MM.1S (cell line): ENCODE measurements around the gene SETD2.
"Not testable (repeated sequence)": the region's sequence is repeated elsewhere in the genome, so short reads cannot be mapped to it uniquely, and the experiment has no call there.

Experiments
- DNase-seq: peaks from one replicate; pipeline ENCODE4 v3.0.0-alpha.2; 2015
- H2AFZ ChIP-seq: fragments of 300-600 bp; sonication (generic); 2 replicates; pipeline ENCODE4 v1.6.0; 2016; ENCODE audit warnings: antibody characterized with exemption, low read length
- H3F3A ChIP-seq: fragments of 300-600 bp; sonication (generic); 2 replicates; pipeline ENCODE4 v1.6.1; 2016; ENCODE audit warnings: mild to moderate bottlenecking, antibody characterized with exemption, low read length, moderate library complexity, mixed read lengths; ENCODE audit not compliant: insufficient read depth
- H3K27ac ChIP-seq: fragments of 300-600 bp; sonication (generic); 2 replicates; pipeline ENCODE4 v1.5.1; 2016; ENCODE audit warnings: mild to moderate bottlenecking, low read length
- H3K27me3 ChIP-seq: fragments of 300-600 bp; sonication (generic); replicated peaks from 2 replicates; pipeline ENCODE4 v1.6.0; 2016; ENCODE audit warnings: low read length; ENCODE audit not compliant: insufficient read depth
- H3K36me3 ChIP-seq: fragments of 300-600 bp; sonication (generic); replicated peaks from 2 replicates; pipeline ENCODE4 v1.6.1; 2016; ENCODE audit warnings: mild to moderate bottlenecking, low read length, mixed read lengths; ENCODE audit not compliant: insufficient read depth
- H3K4me1 ChIP-seq: fragments of 300-600 bp; sonication (generic); 2 replicates; pipeline ENCODE4 v1.6.1; 2016; ENCODE audit warnings: low read length, mixed read lengths
- H3K4me2 ChIP-seq: fragments of 300-600 bp; sonication (generic); 2 replicates; pipeline ENCODE4 v1.6.0; 2016; ENCODE audit warnings: low read depth, low read length
- H3K4me3 ChIP-seq: fragments of 300-600 bp; sonication (generic); 2 replicates; pipeline ENCODE4 v1.5.1; 2016; ENCODE audit warnings: low read length, mixed read lengths
- H3K79me2 ChIP-seq: fragments of 300-600 bp; sonication (generic); 2 replicates; pipeline ENCODE4 v1.6.1; 2016; ENCODE audit warnings: mixed run types, low read length, mixed read lengths
- H3K9ac ChIP-seq: fragments of 300-600 bp; sonication (generic); 2 replicates; pipeline ENCODE4 v1.6.1; 2016; ENCODE audit warnings: low read length, mixed read lengths
- H3K9me2 ChIP-seq: fragments of 300-600 bp; sonication (generic); replicated peaks from 2 replicates; pipeline ENCODE4 v1.6.1; 2016; ENCODE audit warnings: mild to moderate bottlenecking, low read length, mixed read lengths; ENCODE audit not compliant: insufficient read depth
- H3K9me3 ChIP-seq: fragments of 300-600 bp; sonication (generic); replicated peaks from 2 replicates; pipeline ENCODE4 v1.6.1; 2016; ENCODE audit warnings: mild to moderate bottlenecking, low read length, mixed read lengths; ENCODE audit not compliant: insufficient read depth
- H4K20me1 ChIP-seq: fragments of 300-600 bp; sonication (generic); 2 replicates; pipeline ENCODE4 v1.6.1; 2016; ENCODE audit warnings: mild to moderate bottlenecking, low read length, moderate library complexity, mixed read lengths; ENCODE audit not compliant: insufficient read depth
- EZH2 ChIP-seq: fragments of 300-600 bp; sonication (generic); optimal IDR thresholded peaks from 2 replicates; pipeline ENCODE3; 2017; ENCODE audit warnings: low read depth, mild to moderate bottlenecking, antibody characterized with exemption, low read length, mixed read lengths
- EZH2phosphoT487 ChIP-seq: fragments of 300-600 bp; sonication (generic); IDR thresholded peaks from 2 replicates; pipeline ENCODE4 v1.6.1; 2018; ENCODE audit warnings: antibody characterized with exemption, low read length
- TF ChIP-seq, protein P1 (sequence below): fragments of 300-600 bp; sonication (generic); IDR thresholded peaks from 2 replicates; pipeline ENCODE4 v1.5.1; 2016; ENCODE audit warnings: antibody characterized with exemption, low read length, mixed read lengths

SETD2 gene

DNA sequence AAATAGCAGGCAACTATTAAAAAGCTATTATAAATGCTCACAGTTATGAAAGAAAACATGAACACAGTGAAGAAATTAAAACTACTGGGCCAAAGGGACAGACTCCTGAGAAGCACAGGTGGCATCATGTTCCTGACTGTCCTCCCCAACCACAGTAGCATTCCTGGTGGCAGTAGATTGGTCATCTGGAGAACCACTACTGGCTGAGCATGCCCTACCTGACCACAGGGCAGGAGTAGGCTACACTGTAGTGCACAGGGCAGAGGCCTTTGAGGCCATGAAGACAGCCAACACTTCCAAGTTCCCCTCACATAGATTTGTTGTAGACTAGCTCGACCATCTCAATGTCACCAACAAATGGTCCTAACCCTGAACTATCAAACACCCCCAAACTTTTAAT is 135.2 kb downstream of the SETD2 start:
- Histone ChIP-seq H3K4me3 (no peak overlapping the region), H4K20me1 (no peaks in the 10 kb centered on the region), H2AFZ (no peak overlapping the region), H3K27ac (no peak overlapping the region), H3K79me2 (peaks cover 16% of the 10 kb centered on the region), H3F3A (no peaks in the 10 kb centered on the region), H3K9me3 (no peaks in the 10 kb centered on the region), H3K27me3 (no peaks in the 10 kb centered on the region), H3K36me3 (peaks cover 3% of the 10 kb centered on the region; the same call in 1 of the 2 replicates), H3K9me2 (no peaks in the 10 kb centered on the region), H3K9ac (no peak overlapping the region), H3K4me1 (no peaks in the 10 kb centered on the region), H3K4me2 (no peak overlapping the region)
- DNase-seq, result no peak
- TF ChIP-seq, protein P1, sequence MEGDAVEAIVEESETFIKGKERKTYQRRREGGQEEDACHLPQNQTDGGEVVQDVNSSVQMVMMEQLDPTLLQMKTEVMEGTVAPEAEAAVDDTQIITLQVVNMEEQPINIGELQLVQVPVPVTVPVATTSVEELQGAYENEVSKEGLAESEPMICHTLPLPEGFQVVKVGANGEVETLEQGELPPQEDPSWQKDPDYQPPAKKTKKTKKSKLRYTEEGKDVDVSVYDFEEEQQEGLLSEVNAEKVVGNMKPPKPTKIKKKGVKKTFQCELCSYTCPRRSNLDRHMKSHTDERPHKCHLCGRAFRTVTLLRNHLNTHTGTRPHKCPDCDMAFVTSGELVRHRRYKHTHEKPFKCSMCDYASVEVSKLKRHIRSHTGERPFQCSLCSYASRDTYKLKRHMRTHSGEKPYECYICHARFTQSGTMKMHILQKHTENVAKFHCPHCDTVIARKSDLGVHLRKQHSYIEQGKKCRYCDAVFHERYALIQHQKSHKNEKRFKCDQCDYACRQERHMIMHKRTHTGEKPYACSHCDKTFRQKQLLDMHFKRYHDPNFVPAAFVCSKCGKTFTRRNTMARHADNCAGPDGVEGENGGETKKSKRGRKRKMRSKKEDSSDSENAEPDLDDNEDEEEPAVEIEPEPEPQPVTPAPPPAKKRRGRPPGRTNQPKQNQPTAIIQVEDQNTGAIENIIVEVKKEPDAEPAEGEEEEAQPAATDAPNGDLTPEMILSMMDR, result no peak
- TF ChIP-seq EZH2 (no peak), EZH2phosphoT487 (no peak)

DNA sequence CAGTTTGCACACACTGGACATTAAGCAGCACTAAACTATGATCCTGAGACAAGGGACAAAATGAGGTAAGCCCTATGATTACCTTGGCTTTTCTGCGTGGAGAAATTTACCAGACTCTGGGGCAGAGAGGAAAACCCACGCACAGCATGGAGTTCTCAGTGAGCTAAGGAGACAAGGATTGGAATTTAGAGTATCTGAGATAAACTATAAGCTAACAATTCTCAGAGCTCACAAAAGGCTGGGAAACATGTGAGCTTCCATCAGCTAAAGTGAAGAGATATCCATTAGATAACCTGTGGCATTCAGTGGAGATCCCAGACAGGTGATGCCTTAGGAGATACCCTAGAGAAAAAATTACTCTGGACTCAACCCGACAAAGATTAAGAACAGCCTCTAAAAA is 135.8 kb downstream of the SETD2 start:
- no peak for DNase-seq
- Histone ChIP-seq H3K4me3 (no peak overlapping the region), H2AFZ (no peak overlapping the region), H3F3A (no peaks in the 10 kb centered on the region), H3K4me2 (no peak overlapping the region), H4K20me1 (no peaks in the 10 kb centered on the region), H3K27ac (no peak overlapping the region), H3K9ac (no peak overlapping the region), H3K79me2 (peaks cover 16% of the 10 kb centered on the region), H3K27me3 (no peaks in the 10 kb centered on the region), H3K36me3 (peaks cover 3% of the 10 kb centered on the region; the same call in 1 of the 2 replicates), H3K9me3 (no peaks in the 10 kb centered on the region), H3K9me2 (no peaks in the 10 kb centered on the region), H3K4me1 (no peaks in the 10 kb centered on the region)
- TF ChIP-seq EZH2phosphoT487 (no peak), EZH2 (no peak)
- TF ChIP-seq, protein P1, result no peak

DNA sequence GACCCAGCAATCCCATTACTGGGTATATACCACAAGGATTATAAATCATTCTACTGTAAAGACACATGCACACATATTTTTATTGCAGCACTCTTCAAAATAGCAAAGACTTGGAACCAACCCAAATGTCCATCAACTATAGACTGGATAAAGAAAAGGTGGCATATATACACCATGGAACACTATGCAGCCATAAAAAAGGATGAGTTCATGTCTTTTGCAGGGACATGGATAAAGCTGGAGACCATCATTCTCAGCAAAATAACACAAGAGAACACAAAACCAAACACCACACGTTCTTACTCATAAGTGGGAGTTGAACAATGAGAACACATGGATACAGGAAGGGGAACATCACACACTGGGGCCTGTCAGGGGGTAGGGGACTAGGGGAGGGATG is 137.5 kb downstream of the SETD2 start:
- not testable (repeated sequence) for H4K20me1 ChIP-seq, H3K4me1 ChIP-seq, H3K27ac ChIP-seq, H3K9me2 ChIP-seq, H3K9ac ChIP-seq, H3K36me3 ChIP-seq, H3K27me3 ChIP-seq, H3K4me2 ChIP-seq, H3F3A ChIP-seq, H3K4me3 ChIP-seq, H2AFZ ChIP-seq, DNase-seq, H3K9me3 ChIP-seq
- peaks cover 21% of the 10 kb centered on the region for H3K79me2 ChIP-seq

DNA sequence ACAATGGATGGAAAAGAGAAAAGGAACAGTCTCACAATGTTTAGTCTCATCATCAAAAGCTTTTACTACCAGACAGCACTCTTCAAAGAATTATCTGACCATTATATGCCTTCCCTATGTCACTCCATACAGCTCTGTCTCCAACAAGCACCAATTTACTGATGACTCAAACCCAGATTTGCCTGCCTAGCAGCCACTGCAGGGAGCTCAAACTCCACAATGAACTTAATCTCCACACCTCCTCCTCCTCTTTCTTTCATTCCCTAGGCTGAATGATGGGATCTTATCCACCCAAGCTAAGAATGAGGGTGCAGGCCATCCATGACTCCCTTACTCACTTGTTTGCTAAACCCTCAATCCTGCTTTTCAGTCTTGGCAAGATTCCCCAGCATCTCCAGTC is 139.0 kb downstream of the SETD2 start:
- H3K27ac ChIP-seq, result no peak overlapping the region
- H3K27me3 ChIP-seq, result no peaks in the 10 kb centered on the region
- no peak overlapping the region for H2AFZ ChIP-seq
- no peaks in the 10 kb centered on the region for H3K4me1 ChIP-seq
- no peak overlapping the region for H3K4me3 ChIP-seq
- H3K9me2 ChIP-seq, result no peaks in the 10 kb centered on the region
- H3F3A ChIP-seq, result no peaks in the 10 kb centered on the region
- H3K4me2 ChIP-seq, result no peak overlapping the region
- TF ChIP-seq EZH2phosphoT487 (no peak), EZH2 (no peak)
- TF ChIP-seq, protein P1, result no peak
- H3K36me3 ChIP-seq, result 0 out of 2 replicates have a peak, but pooled peaks cover 3% of the 10 kb centered on the region
- no peaks in the 10 kb centered on the region for H4K20me1 ChIP-seq
- no peak for DNase-seq
- H3K9me3 ChIP-seq, result no peaks in the 10 kb centered on the region
- H3K79me2 ChIP-seq, result peaks cover 27% of the 10 kb centered on the region
- H3K9ac ChIP-seq, result no peak overlapping the region
